GM19193 (cell line): ENCODE measurements around the gene SHC3.

Experiments
- POLR2A ChIP-seq: IDR thresholded peaks from 4 replicates; pipeline ENCODE4 v1.6.1; 2011; ENCODE audit not compliant: insufficient read depth, insufficient read length; ENCODE audit errors: extremely low read depth

SHC3 gene

DNA sequence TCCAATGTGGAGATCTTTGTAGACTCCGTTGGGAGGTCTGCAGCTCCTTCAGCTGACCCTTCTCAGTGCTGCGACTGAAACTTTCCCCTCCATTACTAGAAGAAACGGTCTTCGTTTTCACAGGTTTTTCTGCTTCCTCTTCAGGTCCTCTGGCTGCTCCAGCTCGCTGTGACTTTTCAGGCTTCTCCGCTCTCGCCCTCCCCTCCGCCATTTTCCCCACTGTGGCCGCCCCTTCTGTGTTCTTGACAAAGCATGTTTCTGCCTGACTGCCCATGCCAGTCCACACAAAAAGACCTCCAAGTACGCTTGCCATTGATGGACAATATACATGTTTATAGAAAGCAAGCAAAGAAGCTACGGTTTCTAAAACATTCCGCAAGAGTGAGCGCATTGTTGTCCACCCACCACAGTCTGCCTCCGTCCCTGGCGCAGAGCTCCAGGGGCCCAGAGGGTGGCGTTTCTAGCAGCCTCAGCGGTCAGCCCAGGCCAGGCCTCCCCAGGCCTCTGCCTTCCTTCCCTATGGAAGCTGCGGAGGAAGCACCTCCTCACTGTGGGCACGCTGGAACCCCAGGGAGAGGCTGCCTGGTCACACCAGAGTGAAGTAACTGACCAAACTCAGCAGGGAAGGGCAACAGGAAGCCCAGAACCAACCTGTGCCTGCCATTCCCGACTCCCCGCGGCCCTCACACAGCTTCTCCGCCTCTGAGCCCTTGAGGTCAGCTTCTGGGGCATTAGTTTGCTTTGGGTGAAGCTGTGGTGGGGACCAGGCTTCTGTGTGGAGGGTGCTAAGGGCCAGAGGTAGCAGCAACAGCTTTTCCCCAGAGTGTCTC, 207.3 kb downstream of the SHC3 start:
- no peak for TF ChIP-seq POLR2A

DNA sequence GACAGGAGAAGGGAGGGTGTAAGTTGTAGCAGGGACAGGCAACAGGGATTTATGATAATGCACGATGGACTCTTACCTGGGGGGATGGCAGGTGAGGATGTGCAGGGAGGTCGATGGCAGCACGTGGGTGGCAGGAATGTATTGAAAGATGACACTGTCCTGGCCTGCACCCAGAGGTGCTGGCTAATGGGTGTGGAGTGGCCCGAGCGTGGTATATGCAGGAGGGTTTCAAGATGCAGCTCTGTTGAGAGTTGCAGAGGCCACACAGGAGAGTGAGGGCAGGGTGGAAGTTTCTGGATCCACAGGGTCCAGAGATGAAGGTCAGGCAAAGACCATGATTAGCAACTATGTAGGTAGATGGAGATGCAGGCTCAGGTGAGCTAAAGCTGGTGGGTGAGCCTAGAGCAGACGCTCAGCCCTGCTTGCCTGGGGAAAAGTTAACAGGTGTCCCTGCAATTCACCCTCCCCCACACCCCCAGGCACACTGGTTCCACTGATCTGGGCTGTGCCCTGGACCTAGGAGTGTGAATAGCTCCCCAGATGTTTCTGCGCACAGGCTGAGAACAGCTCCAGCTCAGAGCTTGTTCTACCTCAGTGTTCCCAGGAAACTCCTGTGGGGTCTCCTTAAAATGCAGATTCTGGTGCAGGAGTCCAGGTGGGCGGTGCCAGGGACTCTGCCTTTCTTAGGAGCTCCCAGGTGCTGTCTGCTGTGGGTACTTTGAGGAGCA, 208.8 kb downstream of the SHC3 start:
- TF ChIP-seq POLR2A = no peak

DNA sequence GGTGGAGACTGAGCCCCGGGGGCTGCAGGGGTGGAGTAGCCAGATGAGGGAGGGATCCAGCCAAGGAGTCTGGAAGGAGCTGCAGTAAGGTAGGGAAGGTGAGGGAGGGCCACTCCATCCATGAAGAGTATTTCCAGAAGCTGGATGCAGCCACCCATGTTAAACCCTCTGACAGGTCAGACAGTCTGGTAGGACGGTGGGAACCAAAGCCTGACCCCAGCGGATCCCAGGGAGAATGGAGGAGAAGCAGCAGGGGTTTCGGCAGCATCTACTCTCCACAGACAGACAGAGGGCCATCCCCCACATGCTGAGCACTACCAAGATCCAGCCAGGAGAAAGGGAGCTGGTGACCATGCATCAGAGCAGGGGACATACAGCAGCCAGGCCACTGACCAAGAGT, 209.8 kb downstream of the SHC3 start:
- no peak for TF ChIP-seq POLR2A

DNA sequence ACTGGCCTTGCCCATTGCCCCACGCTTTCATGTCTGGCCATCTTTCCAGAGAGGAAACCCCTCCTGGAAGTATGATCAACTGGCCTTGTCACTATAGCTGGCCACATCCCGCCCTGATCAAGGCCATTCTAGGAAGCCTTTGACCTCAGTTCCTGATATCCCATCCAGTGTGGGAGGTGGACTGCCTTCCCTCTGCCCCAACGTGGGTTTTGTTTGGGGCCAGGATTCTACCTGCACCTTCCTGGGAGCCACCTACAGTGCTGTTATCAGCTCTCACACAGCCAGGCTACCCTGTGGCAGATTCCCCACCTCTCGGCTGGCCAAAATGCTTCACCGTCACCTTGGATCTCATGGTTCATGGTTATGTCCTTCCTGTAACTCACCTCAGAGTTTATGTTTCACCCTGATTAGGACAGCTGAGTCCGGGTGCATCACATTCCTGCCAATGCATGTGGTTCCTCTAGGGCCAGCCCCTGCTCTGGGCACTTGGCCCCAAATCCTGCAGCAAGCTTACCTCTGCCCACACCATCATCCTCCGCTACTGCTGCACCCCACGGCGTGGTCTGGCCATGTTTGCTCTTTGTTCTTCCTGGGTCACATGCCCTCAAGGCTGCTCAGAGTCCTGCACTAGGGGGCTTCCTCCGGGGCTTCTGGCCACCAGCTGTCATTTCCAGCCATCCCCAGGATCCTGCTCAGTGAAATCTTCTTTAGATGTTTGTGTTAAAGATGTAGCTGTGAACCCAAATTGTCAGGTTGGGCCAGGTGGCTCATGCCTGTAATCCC, 211.5 kb downstream of the SHC3 start:
- TF ChIP-seq POLR2A = no peak

DNA sequence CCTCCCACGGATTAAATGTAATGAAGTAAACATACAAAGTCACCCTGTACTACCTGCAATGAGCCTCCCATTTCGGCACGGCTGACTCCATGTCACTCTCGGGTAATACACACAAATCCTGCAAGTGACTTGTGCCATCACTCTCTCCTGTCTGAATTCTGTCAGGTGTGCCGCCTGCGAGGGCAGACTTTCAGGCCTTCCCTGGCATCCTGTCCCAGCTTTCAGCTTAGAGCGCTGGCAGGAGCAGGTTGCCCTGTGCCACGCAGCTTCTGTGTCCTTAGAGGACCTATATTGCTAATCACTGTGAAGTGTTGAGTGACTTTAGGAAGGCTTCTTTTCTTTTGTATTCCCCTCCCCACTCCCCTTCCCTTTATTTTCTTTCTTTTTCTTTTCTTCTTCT, 213.1 kb downstream of the SHC3 start:
- TF ChIP-seq POLR2A = no peak

DNA sequence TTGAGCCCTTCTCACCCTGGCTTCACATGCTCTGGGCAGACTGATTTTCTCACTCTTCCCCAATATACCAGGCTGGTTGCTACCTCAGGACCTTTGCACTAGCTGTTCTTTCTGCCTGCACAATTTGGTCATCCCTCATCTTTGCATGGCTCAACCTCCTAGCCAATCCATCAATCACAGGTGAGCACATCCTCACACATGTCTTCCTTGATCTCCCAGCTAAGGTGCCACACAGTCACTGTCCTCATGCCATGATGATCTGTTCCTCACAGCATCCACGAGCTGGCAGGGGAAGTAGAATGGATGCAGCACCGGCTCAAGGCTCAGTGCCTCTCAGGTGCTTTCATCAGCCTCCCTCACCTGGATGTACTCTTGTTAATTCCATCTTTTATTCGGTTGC, 218.0 kb downstream of the SHC3 start:
- TF ChIP-seq POLR2A = no peak

DNA sequence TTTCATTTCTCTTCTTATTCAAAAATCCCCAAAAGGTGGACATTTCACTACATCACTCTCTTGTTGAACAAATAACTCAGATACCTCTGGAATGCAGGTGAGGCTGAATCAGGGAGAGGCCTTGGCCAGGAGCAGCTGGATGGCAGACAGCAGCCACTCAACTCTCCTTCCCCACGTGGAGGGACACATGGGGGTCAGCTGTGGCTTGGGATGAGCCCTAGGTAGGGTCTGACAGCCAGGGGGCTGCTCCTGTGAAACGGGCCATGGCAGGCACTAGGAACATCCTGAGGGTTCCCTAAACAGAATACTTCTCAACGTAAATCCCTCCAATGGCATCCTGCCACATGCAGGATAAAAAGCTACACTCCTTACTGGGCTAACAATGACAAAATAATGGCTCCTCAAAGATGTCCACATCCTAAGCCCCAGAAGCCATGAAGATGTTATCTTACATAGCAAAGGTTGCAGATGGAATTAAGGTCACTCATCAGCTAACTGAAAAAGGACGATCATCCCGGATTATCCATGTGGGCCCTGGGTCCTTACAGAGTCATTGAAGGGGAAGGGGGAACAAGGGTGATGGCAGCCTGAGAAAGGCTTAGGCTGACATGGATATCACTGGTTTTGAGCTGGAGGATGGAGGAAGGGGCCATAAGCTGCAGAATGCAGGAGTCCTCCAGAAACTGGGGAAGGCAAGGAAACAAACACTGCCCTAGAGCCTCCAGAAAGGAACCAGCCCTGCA, 218.7 kb downstream of the SHC3 start:
- no peak for TF ChIP-seq POLR2A

DNA sequence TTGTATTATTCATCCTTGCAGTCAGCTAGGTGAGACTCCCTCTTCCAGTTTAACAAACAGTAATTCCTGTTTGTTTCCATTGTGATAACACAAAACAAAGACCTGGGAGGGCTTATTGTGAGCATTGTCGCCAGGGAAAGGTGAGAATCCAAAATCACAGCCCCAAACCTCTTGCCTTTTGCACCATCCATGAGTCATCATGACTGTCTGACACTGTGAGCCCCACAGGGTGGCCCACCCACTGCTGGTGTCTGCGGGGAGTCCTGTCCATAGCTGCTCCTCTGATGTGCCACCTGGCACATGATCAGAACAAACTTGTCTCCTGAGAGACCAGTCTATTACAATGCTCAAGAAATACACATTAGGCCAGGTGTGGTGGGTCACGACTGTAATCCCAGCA, 221.1 kb downstream of the SHC3 start:
- TF ChIP-seq POLR2A = no peak
